WTC11 (cell line): ENCODE data around the gene HINT3. TPM values are rescaled to one million over a fixed set of nuclear protein-coding genes. Genes with fewer than 3 reads are reported as not detected.

Experiments
- ATAC-seq: fragments of 200-7000 bp; cut with Tn5 transposase; 2 replicates; pipeline ENCODE4 v1.10.0; 2021; ENCODE audit warnings: mild to moderate bottlenecking, moderate library complexity
- CTCF ChIA-PET: fragments of 300-600 bp; sonication (Branson Sonifier 250); formaldehyde crosslinking; loops from one replicate; lab custom pipeline; 2021; ENCODE audit warnings: antibody characterized with exemption; lab: Charles Lee
- POLR2A ChIA-PET: fragments of 350-600 bp; sonication (Branson Sonifier 250); formaldehyde crosslinking; loops from one replicate; lab custom pipeline; 2021; ENCODE audit warnings: antibody characterized with exemption; lab: Charles Lee
- DNase-seq: peaks from one replicate; pipeline ENCODE4 v3.0.0; 2021; ENCODE audit warnings: low spot score
- H3K27ac Mint-ChIP-seq: 2 replicates; pipeline ENCODE4 v1.8.0; 2021; ENCODE audit warnings: mixed read lengths
- H3K27me3 Mint-ChIP-seq: 2 replicates; pipeline ENCODE4 v1.8.0; 2021; ENCODE audit warnings: low read depth, mild to moderate bottlenecking, moderate library complexity, mixed read lengths
- H3K36me3 Mint-ChIP-seq: 2 replicates; pipeline ENCODE4 v1.8.0; 2021; ENCODE audit warnings: mixed read lengths
- H3K4me1 Mint-ChIP-seq: 2 replicates; pipeline ENCODE4 v1.8.0; 2022; ENCODE audit warnings: mixed read lengths
- H3K4me3 Mint-ChIP-seq: 2 replicates; pipeline ENCODE4 v1.8.0; 2021; ENCODE audit warnings: mild to moderate bottlenecking, moderate library complexity, mixed read lengths
- H3K9me3 Mint-ChIP-seq: 2 replicates; pipeline ENCODE4 v1.8.0; 2021; ENCODE audit warnings: mixed read lengths
- ATF1 ChIP-seq: sonication (generic); formaldehyde crosslinking; IDR thresholded peaks from 2 replicates; pipeline ENCODE4 v1.8.1; 2023; ENCODE audit warnings: mild to moderate bottlenecking, moderate library complexity, missing genetic modification reagents
- CREM ChIP-seq: sonication (generic); formaldehyde crosslinking; IDR thresholded peaks from 2 replicates; pipeline ENCODE4 v1.8.1; 2022; ENCODE audit warnings: mild to moderate bottlenecking, missing genetic modification reagents, moderate library complexity
- FOXJ3 ChIP-seq: sonication (generic); formaldehyde crosslinking; IDR thresholded peaks from 2 replicates; pipeline ENCODE4 v1.9.0; 2021; ENCODE audit warnings: missing genetic modification reagents, mild to moderate bottlenecking, borderline replicate concordance
- GABPB1 ChIP-seq: sonication (generic); formaldehyde crosslinking; IDR thresholded peaks from 2 replicates; pipeline ENCODE4 v1.8.1; 2023; ENCODE audit warnings: mild to moderate bottlenecking, missing genetic modification reagents
- GTF2I ChIP-seq: fragments of 250-450 bp; sonication (Bioruptor Pico); conservative IDR thresholded peaks from 2 replicates; pipeline ENCODE4 v1.4.0; 2021; ENCODE audit warnings: mild to moderate bottlenecking
- NFYB ChIP-seq: sonication (generic); formaldehyde crosslinking; conservative IDR thresholded peaks from 2 replicates; pipeline ENCODE4 v1.8.0; 2022; ENCODE audit warnings: low read depth, missing genetic modification reagents
- NR1H2 ChIP-seq: sonication (generic); formaldehyde crosslinking; IDR thresholded peaks from 2 replicates; pipeline ENCODE4 v1.9.0; 2021; ENCODE audit warnings: mild to moderate bottlenecking, moderate library complexity, missing genetic modification reagents
- RELA ChIP-seq: sonication (generic); formaldehyde crosslinking; IDR thresholded peaks from 2 replicates; pipeline ENCODE4 v1.8.1; 2022; ENCODE audit warnings: missing genetic modification reagents, mild to moderate bottlenecking, borderline replicate concordance
- SOX15 ChIP-seq: fragments of 250-450 bp; sonication (Bioruptor Pico); IDR thresholded peaks from 2 replicates; pipeline ENCODE4 v1.9.0; 2021; ENCODE audit warnings: mild to moderate bottlenecking
- ZBTB21 ChIP-seq: sonication (generic); formaldehyde crosslinking; IDR thresholded peaks from 2 replicates; pipeline ENCODE4 v1.8.1; 2023; ENCODE audit warnings: mild to moderate bottlenecking, missing genetic modification reagents, borderline replicate concordance
- ZNF232 ChIP-seq: sonication (generic); formaldehyde crosslinking; IDR thresholded peaks from 2 replicates; pipeline ENCODE4 v1.8.0; 2022; ENCODE audit warnings: mild to moderate bottlenecking, missing genetic modification reagents
- ZNF671 ChIP-seq: fragments of 250-450 bp; sonication (Bioruptor Pico); IDR thresholded peaks from 2 replicates; pipeline ENCODE4 v1.8.0; 2021; ENCODE audit warnings: mild to moderate bottlenecking
- total RNA-seq: library from RNA; stranded (reverse); gene quantifications from 3 replicates; pipeline ENCODE4 v1.2.3, GENCODE V29; 2021
- TF ChIP-seq, protein P1 (sequence below): fragments of 250-450 bp; sonication (Bioruptor Pico); IDR thresholded peaks from 2 replicates; pipeline ENCODE4 v1.9.0; 2021; ENCODE audit warnings: mild to moderate bottlenecking, borderline replicate concordance
- TF ChIP-seq, protein P2 (sequence below): sonication (generic); formaldehyde crosslinking; IDR thresholded peaks from 2 replicates; pipeline ENCODE4 v1.8.1; 2023; ENCODE audit warnings: mild to moderate bottlenecking, moderate library complexity, missing genetic modification reagents
- TF ChIP-seq, protein P3 (sequence below): sonication (generic); formaldehyde crosslinking; IDR thresholded peaks from 2 replicates; pipeline ENCODE4 v1.8.1; 2023; ENCODE audit warnings: mild to moderate bottlenecking, missing genetic modification reagents, moderate library complexity
- TF ChIP-seq, protein P4 (sequence below): fragments of 250-450 bp; sonication (Bioruptor Pico); IDR thresholded peaks from 2 replicates; pipeline ENCODE4 v1.8.0; 2021; ENCODE audit warnings: mild to moderate bottlenecking
- TF ChIP-seq, protein P5 (sequence below): sonication (generic); formaldehyde crosslinking; IDR thresholded peaks from 2 replicates; pipeline ENCODE4 v1.8.1; 2022; ENCODE audit warnings: mild to moderate bottlenecking, moderate library complexity, missing genetic modification reagents
- TF ChIP-seq, protein P6 (sequence below): fragments of 250-450 bp; sonication (Bioruptor Pico); IDR thresholded peaks from 2 replicates; pipeline ENCODE4 v2.1.2; 2022; ENCODE audit warnings: mild to moderate bottlenecking, moderate library complexity
- TF ChIP-seq, protein P7 (sequence below): sonication (generic); formaldehyde crosslinking; IDR thresholded peaks from 2 replicates; pipeline ENCODE4 v1.8.1; 2023; ENCODE audit warnings: mild to moderate bottlenecking, missing genetic modification reagents, borderline replicate concordance

HINT3 gene
- total RNA-seq, 1 experiment from 2014 or later, result 9.4 TPM

DNA sequence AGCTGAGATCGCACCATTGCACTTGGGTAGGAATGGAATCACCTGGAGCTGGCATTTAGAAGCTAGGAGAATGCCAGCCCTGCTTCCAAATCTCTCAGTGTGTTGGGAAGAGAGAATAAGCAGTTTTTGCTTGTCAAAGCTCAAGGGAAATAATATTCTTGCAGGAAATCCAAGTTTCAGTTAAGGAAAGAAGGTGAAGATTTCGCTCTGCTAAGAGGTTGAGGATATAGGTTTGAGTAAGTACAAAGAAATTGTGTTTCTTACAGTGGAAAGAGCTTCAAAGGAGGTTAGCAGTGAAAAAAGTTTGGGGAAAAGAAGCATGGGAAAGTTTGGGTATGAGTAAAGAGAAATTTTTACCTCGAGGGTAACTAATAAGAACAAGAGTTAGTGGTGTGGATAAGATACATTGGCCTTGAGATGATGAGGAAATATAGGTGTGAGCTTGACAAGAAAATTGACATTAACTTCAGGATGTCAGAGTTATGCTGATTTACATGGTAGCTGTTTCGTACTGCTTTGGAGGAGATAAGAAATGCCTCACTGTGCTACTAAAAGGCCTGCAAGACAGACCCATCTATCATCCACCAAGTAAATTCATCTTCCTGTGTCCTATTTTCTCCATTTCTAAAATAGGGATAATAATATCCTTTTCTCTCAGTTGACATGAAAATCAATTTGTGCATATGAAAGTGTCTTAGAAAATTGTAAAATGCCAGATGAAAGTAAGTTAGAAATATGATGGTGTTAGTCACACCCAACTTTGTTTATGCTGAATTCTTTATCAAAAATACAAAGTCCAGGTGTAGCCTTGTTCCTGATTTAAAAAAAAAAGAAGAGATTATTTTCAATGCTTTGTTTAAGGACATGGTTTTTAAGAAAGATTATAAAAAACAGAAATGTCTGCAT is 12.8 kb upstream of the HINT3 start:
- POLR2A ChIA-PET, result interaction anchor here (0.7 kb wide), 1 partner anchor 43 kb away, joined by 3 read pairs; the partner anchor contains the start of gene TRMT11
- Mint-ChIP-seq H3K27me3 (no peaks in the 10 kb centered on the region; the same call in 1 of the 2 replicates), H3K27ac (no peak overlapping the region), H3K36me3 (no peaks in the 10 kb centered on the region), H3K4me1 (no peaks in the 10 kb centered on the region), H3K4me3 (no peak overlapping the region), H3K9me3 (no peaks in the 10 kb centered on the region)
- no peak for DNase-seq
- no peak for ATAC-seq
- CTCF ChIA-PET, result interaction anchor here (1.1 to 1.5 kb wide), 2 partner anchors 12 to 37 kb away, joined by 6 to 9 read pairs; partner anchors contain the start of gene HINT3
- no peak for TF ChIP-seq ZBTB21 (CRISPR knock-in tag)
- TF ChIP-seq NR1H2, result no peak
- TF ChIP-seq GTF2I (CRISPR knock-in tag), result no peak
- TF ChIP-seq ATF1 (CRISPR knock-in tag), result no peak

DNA sequence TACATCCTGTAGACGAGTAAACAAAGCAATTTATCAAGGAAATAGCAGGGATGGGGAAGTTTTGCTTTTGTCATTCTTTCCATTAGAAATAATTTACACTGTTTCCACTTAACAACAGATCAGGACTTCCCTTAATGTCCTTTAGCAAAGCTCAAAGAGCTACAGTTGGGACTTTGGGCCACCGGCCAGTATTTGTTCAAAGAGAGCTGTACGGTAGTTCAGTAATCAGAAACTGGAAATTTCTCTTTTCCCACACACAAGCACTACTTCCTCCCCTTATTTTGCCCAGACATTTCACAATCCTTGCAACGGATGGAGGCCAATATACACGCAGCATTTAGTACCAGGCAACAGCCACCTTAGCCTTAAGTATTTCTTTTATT is 12.1 kb upstream of the HINT3 start:
- Mint-ChIP-seq H3K4me3 (no peak overlapping the region), H3K27me3 (no peaks in the 10 kb centered on the region; the same call in 1 of the 2 replicates), H3K4me1 (no peaks in the 10 kb centered on the region), H3K9me3 (no peaks in the 10 kb centered on the region), H3K27ac (no peak overlapping the region), H3K36me3 (no peaks in the 10 kb centered on the region)
- DNase-seq, result no peak
- no peak for ATAC-seq
- POLR2A ChIA-PET, result no interaction called here
- CTCF ChIA-PET, result interaction anchor here (0.9 to 2.6 kb wide), 2 partner anchors 9 to 38 kb away, joined by 3 to 9 read pairs (median 7); no protein-coding TSS in a partner anchor
- TF ChIP-seq RELA (no peak), ZNF671 (CRISPR knock-in tag) (no peak), ZNF232 (CRISPR knock-in tag) (no peak), GABPB1 (CRISPR knock-in tag) (no peak), CREM (CRISPR knock-in tag) (no peak), ATF1 (CRISPR knock-in tag) (no peak), FOXJ3 (CRISPR knock-in tag) (no peak), SOX15 (CRISPR knock-in tag) (no peak), NFYB (CRISPR knock-in tag) (no peak)
- TF ChIP-seq, protein P1, sequence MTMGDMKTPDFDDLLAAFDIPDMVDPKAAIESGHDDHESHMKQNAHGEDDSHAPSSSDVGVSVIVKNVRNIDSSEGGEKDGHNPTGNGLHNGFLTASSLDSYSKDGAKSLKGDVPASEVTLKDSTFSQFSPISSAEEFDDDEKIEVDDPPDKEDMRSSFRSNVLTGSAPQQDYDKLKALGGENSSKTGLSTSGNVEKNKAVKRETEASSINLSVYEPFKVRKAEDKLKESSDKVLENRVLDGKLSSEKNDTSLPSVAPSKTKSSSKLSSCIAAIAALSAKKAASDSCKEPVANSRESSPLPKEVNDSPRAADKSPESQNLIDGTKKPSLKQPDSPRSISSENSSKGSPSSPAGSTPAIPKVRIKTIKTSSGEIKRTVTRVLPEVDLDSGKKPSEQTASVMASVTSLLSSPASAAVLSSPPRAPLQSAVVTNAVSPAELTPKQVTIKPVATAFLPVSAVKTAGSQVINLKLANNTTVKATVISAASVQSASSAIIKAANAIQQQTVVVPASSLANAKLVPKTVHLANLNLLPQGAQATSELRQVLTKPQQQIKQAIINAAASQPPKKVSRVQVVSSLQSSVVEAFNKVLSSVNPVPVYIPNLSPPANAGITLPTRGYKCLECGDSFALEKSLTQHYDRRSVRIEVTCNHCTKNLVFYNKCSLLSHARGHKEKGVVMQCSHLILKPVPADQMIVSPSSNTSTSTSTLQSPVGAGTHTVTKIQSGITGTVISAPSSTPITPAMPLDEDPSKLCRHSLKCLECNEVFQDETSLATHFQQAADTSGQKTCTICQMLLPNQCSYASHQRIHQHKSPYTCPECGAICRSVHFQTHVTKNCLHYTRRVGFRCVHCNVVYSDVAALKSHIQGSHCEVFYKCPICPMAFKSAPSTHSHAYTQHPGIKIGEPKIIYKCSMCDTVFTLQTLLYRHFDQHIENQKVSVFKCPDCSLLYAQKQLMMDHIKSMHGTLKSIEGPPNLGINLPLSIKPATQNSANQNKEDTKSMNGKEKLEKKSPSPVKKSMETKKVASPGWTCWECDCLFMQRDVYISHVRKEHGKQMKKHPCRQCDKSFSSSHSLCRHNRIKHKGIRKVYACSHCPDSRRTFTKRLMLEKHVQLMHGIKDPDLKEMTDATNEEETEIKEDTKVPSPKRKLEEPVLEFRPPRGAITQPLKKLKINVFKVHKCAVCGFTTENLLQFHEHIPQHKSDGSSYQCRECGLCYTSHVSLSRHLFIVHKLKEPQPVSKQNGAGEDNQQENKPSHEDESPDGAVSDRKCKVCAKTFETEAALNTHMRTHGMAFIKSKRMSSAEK (CRISPR knock-in tag), result no peak
- TF ChIP-seq, protein P2, sequence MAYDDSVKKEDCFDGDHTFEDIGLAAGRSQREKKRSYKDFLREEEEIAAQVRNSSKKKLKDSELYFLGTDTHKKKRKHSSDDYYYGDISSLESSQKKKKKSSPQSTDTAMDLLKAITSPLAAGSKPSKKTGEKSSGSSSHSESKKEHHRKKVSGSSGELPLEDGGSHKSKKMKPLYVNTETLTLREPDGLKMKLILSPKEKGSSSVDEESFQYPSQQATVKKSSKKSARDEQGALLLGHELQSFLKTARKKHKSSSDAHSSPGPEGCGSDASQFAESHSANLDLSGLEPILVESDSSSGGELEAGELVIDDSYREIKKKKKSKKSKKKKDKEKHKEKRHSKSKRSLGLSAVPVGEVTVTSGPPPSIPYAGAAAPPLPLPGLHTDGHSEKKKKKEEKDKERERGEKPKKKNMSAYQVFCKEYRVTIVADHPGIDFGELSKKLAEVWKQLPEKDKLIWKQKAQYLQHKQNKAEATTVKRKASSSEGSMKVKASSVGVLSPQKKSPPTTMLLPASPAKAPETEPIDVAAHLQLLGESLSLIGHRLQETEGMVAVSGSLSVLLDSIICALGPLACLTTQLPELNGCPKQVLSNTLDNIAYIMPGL (CRISPR knock-in tag), result no peak
- TF ChIP-seq, protein P3, sequence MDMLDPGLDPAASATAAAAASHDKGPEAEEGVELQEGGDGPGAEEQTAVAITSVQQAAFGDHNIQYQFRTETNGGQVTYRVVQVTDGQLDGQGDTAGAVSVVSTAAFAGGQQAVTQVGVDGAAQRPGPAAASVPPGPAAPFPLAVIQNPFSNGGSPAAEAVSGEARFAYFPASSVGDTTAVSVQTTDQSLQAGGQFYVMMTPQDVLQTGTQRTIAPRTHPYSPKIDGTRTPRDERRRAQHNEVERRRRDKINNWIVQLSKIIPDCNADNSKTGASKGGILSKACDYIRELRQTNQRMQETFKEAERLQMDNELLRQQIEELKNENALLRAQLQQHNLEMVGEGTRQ (CRISPR knock-in tag), result no peak
- TF ChIP-seq, protein P4, sequence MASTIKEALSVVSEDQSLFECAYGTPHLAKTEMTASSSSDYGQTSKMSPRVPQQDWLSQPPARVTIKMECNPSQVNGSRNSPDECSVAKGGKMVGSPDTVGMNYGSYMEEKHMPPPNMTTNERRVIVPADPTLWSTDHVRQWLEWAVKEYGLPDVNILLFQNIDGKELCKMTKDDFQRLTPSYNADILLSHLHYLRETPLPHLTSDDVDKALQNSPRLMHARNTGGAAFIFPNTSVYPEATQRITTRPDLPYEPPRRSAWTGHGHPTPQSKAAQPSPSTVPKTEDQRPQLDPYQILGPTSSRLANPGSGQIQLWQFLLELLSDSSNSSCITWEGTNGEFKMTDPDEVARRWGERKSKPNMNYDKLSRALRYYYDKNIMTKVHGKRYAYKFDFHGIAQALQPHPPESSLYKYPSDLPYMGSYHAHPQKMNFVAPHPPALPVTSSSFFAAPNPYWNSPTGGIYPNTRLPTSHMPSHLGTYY (CRISPR knock-in tag), result no peak
- TF ChIP-seq, protein P5, sequence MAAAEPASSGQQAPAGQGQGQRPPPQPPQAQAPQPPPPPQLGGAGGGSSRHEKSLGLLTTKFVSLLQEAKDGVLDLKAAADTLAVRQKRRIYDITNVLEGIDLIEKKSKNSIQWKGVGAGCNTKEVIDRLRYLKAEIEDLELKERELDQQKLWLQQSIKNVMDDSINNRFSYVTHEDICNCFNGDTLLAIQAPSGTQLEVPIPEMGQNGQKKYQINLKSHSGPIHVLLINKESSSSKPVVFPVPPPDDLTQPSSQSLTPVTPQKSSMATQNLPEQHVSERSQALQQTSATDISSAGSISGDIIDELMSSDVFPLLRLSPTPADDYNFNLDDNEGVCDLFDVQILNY (CRISPR knock-in tag), result no peak
- TF ChIP-seq, protein P6, sequence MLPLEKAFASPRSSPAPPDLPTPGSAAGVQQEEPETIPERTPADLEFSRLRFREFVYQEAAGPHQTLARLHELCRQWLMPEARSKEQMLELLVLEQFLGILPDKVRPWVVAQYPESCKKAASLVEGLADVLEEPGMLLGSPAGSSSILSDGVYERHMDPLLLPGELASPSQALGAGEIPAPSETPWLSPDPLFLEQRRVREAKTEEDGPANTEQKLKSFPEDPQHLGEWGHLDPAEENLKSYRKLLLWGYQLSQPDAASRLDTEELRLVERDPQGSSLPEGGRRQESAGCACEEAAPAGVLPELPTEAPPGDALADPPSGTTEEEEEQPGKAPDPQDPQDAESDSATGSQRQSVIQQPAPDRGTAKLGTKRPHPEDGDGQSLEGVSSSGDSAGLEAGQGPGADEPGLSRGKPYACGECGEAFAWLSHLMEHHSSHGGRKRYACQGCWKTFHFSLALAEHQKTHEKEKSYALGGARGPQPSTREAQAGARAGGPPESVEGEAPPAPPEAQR (CRISPR knock-in tag), result no peak
- TF ChIP-seq, protein P7, sequence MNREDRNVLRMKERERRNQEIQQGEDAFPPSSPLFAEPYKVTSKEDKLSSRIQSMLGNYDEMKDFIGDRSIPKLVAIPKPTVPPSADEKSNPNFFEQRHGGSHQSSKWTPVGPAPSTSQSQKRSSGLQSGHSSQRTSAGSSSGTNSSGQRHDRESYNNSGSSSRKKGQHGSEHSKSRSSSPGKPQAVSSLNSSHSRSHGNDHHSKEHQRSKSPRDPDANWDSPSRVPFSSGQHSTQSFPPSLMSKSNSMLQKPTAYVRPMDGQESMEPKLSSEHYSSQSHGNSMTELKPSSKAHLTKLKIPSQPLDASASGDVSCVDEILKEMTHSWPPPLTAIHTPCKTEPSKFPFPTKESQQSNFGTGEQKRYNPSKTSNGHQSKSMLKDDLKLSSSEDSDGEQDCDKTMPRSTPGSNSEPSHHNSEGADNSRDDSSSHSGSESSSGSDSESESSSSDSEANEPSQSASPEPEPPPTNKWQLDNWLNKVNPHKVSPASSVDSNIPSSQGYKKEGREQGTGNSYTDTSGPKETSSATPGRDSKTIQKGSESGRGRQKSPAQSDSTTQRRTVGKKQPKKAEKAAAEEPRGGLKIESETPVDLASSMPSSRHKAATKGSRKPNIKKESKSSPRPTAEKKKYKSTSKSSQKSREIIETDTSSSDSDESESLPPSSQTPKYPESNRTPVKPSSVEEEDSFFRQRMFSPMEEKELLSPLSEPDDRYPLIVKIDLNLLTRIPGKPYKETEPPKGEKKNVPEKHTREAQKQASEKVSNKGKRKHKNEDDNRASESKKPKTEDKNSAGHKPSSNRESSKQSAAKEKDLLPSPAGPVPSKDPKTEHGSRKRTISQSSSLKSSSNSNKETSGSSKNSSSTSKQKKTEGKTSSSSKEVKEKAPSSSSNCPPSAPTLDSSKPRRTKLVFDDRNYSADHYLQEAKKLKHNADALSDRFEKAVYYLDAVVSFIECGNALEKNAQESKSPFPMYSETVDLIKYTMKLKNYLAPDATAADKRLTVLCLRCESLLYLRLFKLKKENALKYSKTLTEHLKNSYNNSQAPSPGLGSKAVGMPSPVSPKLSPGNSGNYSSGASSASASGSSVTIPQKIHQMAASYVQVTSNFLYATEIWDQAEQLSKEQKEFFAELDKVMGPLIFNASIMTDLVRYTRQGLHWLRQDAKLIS (CRISPR knock-in tag), result no peak
